ENCODE measurements around the gene HPSE. TPM values are rescaled to one million over a fixed set of nuclear protein-coding genes. Genes with fewer than 3 reads are reported as not detected.
"Not testable (repeated sequence)": the region's sequence is repeated elsewhere in the genome, so short reads cannot be mapped to it uniquely, and the experiment has no call there.

The HPSE gene
- total and polyA plus RNA-seq, 2 of the 13 experiments (the other 11 are each of a cell fraction or from before 2014, with no cell fraction given): not detected

- TF ChIP-seq FOXO4 (CRISPR knock-in tag; conservative IDR thresholded peaks at IDR 0.05) (no peak), ZNF124 (CRISPR knock-in tag; IDR thresholded peaks at IDR 0.05) (no peak), STAG1 (CRISPR knock-in tag; IDR thresholded peaks at IDR 0.05) (no peak), CREB1 (IDR thresholded peaks at IDR 0.05) (no peak), CREB1 (CRISPR knock-in tag; IDR thresholded peaks at IDR 0.05) (no peak), RXRB (CRISPR knock-in tag; IDR thresholded peaks at IDR 0.05; ENCODE audit: borderline replicate concordance) (no peak), POLR2AphosphoS2 (IDR thresholded peaks at IDR 0.05; ENCODE audit: low read depth, low read length) (no peak), RARA (CRISPR knock-in tag; IDR thresholded peaks at IDR 0.05) (no peak), ZHX1 (CRISPR knock-in tag; IDR thresholded peaks at IDR 0.05; ENCODE audit: low read depth) (no peak)
These were observed 58.2 kb downstream of the HPSE start (continued) for GRCh38 chr4:83276299-83277040.

GRCh38 chr4:83273926-83274325, 60.7 kb downstream of the HPSE start:
- WGBS (ENCODE audit: low lambda C conversion rate): 97% methylated on average over 3 of the region's 3 CpGs
- FAIRE-seq; H3K79me2 ChIP-seq (ENCODE audit: insufficient read depth, low read length); H3K9ac ChIP-seq (ENCODE audit: insufficient read depth, low read depth, low read length); H3K4me1 ChIP-seq (ENCODE audit: insufficient read depth, low read length); H3K4me3 ChIP-seq (replicated peaks in 1 of 3; ENCODE audit: insufficient read depth in 1 of 3, low read depth in 2 of 3, low read length in 3 of 3); CTCF ChIA-PET (ENCODE audit: low intra/inter-chr PET ratio, low total read pairs); H2AFZ ChIP-seq (ENCODE audit: low read length); DNase-seq (ENCODE audit: low spot score); H3K27me3 ChIP-seq (ENCODE audit: control insufficient read depth in 1 of 2, insufficient read depth in 2 of 2, low read length in 2 of 2); ATAC-seq; H4K20me1 ChIP-seq (ENCODE audit: insufficient read depth, low read length); intact Hi-C loops (cut with micrococcal nuclease; ENCODE audit: unreplicated experiment); in situ Hi-C loops (cut with HindIII; ENCODE audit: extremely low pct_ligation_motif_present, low pct_unique_long_range_greater_than_20kb); H3K4me2 ChIP-seq (ENCODE audit: low read depth, low read length); H3K9me3 ChIP-seq (ENCODE audit: low read length); BruUV-seq (replicated peaks); H3K27ac ChIP-seq (ENCODE audit: extremely low read length, insufficient read depth, low read length): not testable (repeated sequence)
- POLR2A ChIA-PET: interaction anchor here (1.3 kb wide), 1 partner anchor 11 kb away, joined by 4 read pairs; the partner anchor contains the start of gene COQ2
- peaks cover 1 to 38% of the 10 kb centered on the region in 2 experiments; a peak in 4 of 5 replicates for H3K36me3 ChIP-seq (replicated peaks in 1 of 2; ENCODE audit: control insufficient read depth in 1 of 2, insufficient read depth in 2 of 2, low read length in 2 of 2)

All from HepG2 (cell line).